Activated CD8-positive, alpha-beta T cell treated with anti-CD3 and anti-CD28 coated beads for 36 hours (primary cell): ENCODE measurements around the gene ANKRD44. TPM values are rescaled to one million over a fixed set of nuclear protein-coding genes. Genes with fewer than 3 reads are reported as not detected.
"Not testable (repeated sequence)": the region's sequence is repeated elsewhere in the genome, so short reads cannot be mapped to it uniquely, and the experiment has no call there.

Experiments used
- ATAC-seq: fragments of 200-7000 bp; cut with Tn5 transposase; one replicate; pipeline ENCODE4 v1.10.0; 2021; ENCODE audit warnings: mild to moderate bottlenecking, moderate library complexity
- CTCF ChIA-PET: fragments of 350-600 bp; sonication (Branson Sonifier 250); formaldehyde crosslinking; loops from one replicate; lab custom pipeline; 2021; ENCODE audit warnings: antibody characterized with exemption; lab: Charles Lee
- POLR2A ChIA-PET: fragments of 350-600 bp; sonication (Branson Sonifier 250); formaldehyde crosslinking; loops from one replicate; lab custom pipeline; 2021; ENCODE audit warnings: antibody characterized with exemption; lab: Charles Lee
- DNase-seq: peaks from one replicate; pipeline ENCODE4 v3.0.0-alpha.2; 2020
- H3K27ac Mint-ChIP-seq: one replicate; pipeline ENCODE4 v1.8.0; 2021; ENCODE audit warnings: mild to moderate bottlenecking, mixed read lengths
- H3K27me3 Mint-ChIP-seq: one replicate; pipeline ENCODE4 v1.8.0; 2021; ENCODE audit warnings: mixed read lengths
- H3K36me3 Mint-ChIP-seq: one replicate; pipeline ENCODE4 v1.8.0; 2021; ENCODE audit warnings: low read depth, mixed read lengths
- H3K4me1 Mint-ChIP-seq: one replicate; pipeline ENCODE4 v1.8.0; 2021; ENCODE audit warnings: low read depth, mixed read lengths
- H3K4me3 Mint-ChIP-seq: one replicate; pipeline ENCODE4 v1.8.0; 2021; ENCODE audit warnings: mild to moderate bottlenecking, moderate library complexity, mixed read lengths
- H3K9me3 Mint-ChIP-seq: one replicate; pipeline ENCODE4 v1.8.0; 2021; ENCODE audit warnings: mixed read lengths
- CTCF ChIP-seq: fragments of 200-600 bp; IDR thresholded peaks from one replicate; pipeline ENCODE4 v1.8.0; 2022; ENCODE audit warnings: antibody characterized with exemption, mild to moderate bottlenecking
- intact Hi-C: fragments of 100-400 bp; cut with micrococcal nuclease; formaldehyde crosslinking; loops from one replicate; pipeline ENCODE4 v1.10.0; 2022
- total RNA-seq, 2 experiments: library from RNA; stranded (reverse); gene quantifications; one replicate each; pipeline ENCODE4 v1.2.3, GENCODE V29; 2021

The ANKRD44 gene
- total RNA-seq, 2 experiments from 2014 or later: 131 to 132 TPM

- no peak for TF ChIP-seq CTCF
- Mint-ChIP-seq H3K36me3 (peaks cover 69% of the 10 kb centered on the region), H3K4me1 (peaks cover 45% of the 10 kb centered on the region), H3K9me3 (peaks cover 2% of the 10 kb centered on the region), H3K4me3 (no peak overlapping the region), H3K27me3 (no peaks in the 10 kb centered on the region), H3K27ac (peak overlapping the region; percentile 46)
- DNase-seq (no peak), ATAC-seq (no peak)
- intact Hi-C loops: no loop called here
- POLR2A ChIA-PET: interaction anchor here (1.4 kb wide), 1 partner anchor 13 kb away, joined by 3 read pairs; no protein-coding TSS in a partner anchor
- CTCF ChIA-PET: interaction anchor here (1.1 to 1.4 kb wide), 2 partner anchors 12 to 20 kb away, joined by 3 to 5 read pairs; no protein-coding TSS in a partner anchor
Measured at GRCh38 chr2:197031803-197032202, 278.8 kb downstream of the ANKRD44 start.

- H3K36me3 Mint-ChIP-seq: peaks cover 67% of the 10 kb centered on the region
- peak overlapping the region; percentile 46 for H3K27ac Mint-ChIP-seq
- intact Hi-C loops: no loop called here
- CTCF ChIA-PET: interaction anchor here (1.4 kb wide), 1 partner anchor 19 kb away, joined by 3 read pairs; no protein-coding TSS in a partner anchor
- peaks cover 38% of the 10 kb centered on the region for H3K4me1 Mint-ChIP-seq
- no peaks in the 10 kb centered on the region for H3K27me3 Mint-ChIP-seq
- ATAC-seq (no peak), DNase-seq (no peak)
- H3K9me3 Mint-ChIP-seq: peaks cover 2% of the 10 kb centered on the region
- POLR2A ChIA-PET: no interaction called here
- TF ChIP-seq CTCF: no peak
- H3K4me3 Mint-ChIP-seq: no peak overlapping the region
Measured at GRCh38 chr2:197030090-197030489, 280.5 kb downstream of the ANKRD44 start.

- H3K4me1 Mint-ChIP-seq: peaks cover 27% of the 10 kb centered on the region
- peaks cover 70% of the 10 kb centered on the region for H3K36me3 Mint-ChIP-seq
- intact Hi-C loops: no loop called here
- CTCF ChIA-PET: interaction anchor here (0.6 to 1.5 kb wide), 5 partner anchors 9 to 18 kb away, joined by 3 to 4 read pairs (median 3); no protein-coding TSS in a partner anchor
- no peak for TF ChIP-seq CTCF
- POLR2A ChIA-PET: no interaction called here
- H3K27ac Mint-ChIP-seq: peak overlapping the region; percentile 60
- no peak for ATAC-seq
- H3K4me3 Mint-ChIP-seq: no peak overlapping the region
- H3K9me3 Mint-ChIP-seq: peaks cover 2% of the 10 kb centered on the region
- DNase-seq: no peak
- no peaks in the 10 kb centered on the region for H3K27me3 Mint-ChIP-seq
Measured at GRCh38 chr2:197028633-197029032, 281.9 kb downstream of the ANKRD44 start.

GRCh38 chr2:197028230-197028629, 282.4 kb downstream of the ANKRD44 start:
- Mint-ChIP-seq H3K36me3 (peaks cover 70% of the 10 kb centered on the region), H3K27ac (peak overlapping the region; percentile 60), H3K27me3 (no peaks in the 10 kb centered on the region), H3K9me3 (peaks cover 2% of the 10 kb centered on the region), H3K4me3 (no peak overlapping the region), H3K4me1 (peaks cover 23% of the 10 kb centered on the region)
- ChIA-PET POLR2A (no interaction called here), CTCF (interaction anchor here (0.6 to 1.5 kb wide), 7 partner anchors 9 to 85 kb away, joined by 3 to 4 read pairs (median 3); no protein-coding TSS in a partner anchor)
- no peak for DNase-seq
- intact Hi-C loops: no loop called here
- ATAC-seq: no peak
- no peak for TF ChIP-seq CTCF

GRCh38 chr2:197024206-197024605, 286.4 kb downstream of the ANKRD44 start:
- Mint-ChIP-seq H3K36me3 (peaks cover 71% of the 10 kb centered on the region), H3K27me3 (no peaks in the 10 kb centered on the region), H3K4me1 (peaks cover 11% of the 10 kb centered on the region), H3K4me3 (no peak overlapping the region), H3K9me3 (peaks cover 1% of the 10 kb centered on the region), H3K27ac (peak overlapping the region; percentile 5)
- DNase-seq: no peak
- CTCF ChIA-PET: interaction anchor here (1.1 kb wide), 1 partner anchor 12 kb away, joined by 5 read pairs; no protein-coding TSS in a partner anchor
- no peak for ATAC-seq
- intact Hi-C loops: no loop called here
- POLR2A ChIA-PET: no interaction called here
- TF ChIP-seq CTCF: no peak

- H3K27me3 Mint-ChIP-seq, intact Hi-C loops, DNase-seq, ATAC-seq, H3K4me3 Mint-ChIP-seq, H3K9me3 Mint-ChIP-seq, H3K4me1 Mint-ChIP-seq, H3K27ac Mint-ChIP-seq: not testable (repeated sequence)
- POLR2A ChIA-PET: interaction anchor here (0.7 kb wide), 1 partner anchor 161 kb away, joined by 3 read pairs; no protein-coding TSS in a partner anchor
- CTCF ChIA-PET: interaction anchor here (1.7 kb wide), 1 partner anchor 9 kb away, joined by 9 read pairs; no protein-coding TSS in a partner anchor
- peaks cover 54% of the 10 kb centered on the region for H3K36me3 Mint-ChIP-seq
Measured at GRCh38 chr2:197020921-197021320, 289.7 kb downstream of the ANKRD44 start.
